ENCODE data around the gene HNRNPUL2.

DNA sequence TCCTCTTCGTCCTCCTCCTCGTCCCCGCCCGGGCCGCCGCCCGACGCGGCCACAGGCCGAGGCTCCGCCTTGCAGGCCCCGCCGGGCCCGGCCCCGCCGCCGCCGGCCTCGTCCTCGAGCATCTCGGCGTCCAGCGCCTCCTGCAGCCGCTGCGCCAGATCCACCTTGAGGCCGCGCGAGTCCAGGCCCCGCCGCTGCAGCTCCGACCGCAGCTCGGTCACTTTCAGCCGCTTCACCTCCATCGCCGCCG, 417 bp downstream of the HNRNPUL2 start:
- TF ChIP-seq CTCF (IDR thresholded peaks at IDR 0.05; ENCODE audit: extremely low read depth in 1 of 2, insufficient read depth in 1 of 2, low read depth in 1 of 2, low read length in 2 of 2): no peak
- TF ChIP-seq POLR2A (IDR thresholded peaks at IDR 0.05; ENCODE audit: low read depth, low read length): no peak
- TF ChIP-seq EZH2 (IDR thresholded peaks at IDR 0.05; ENCODE audit: borderline replicate concordance, low read depth, low read length, severe bottlenecking): no peak
- no peak for TF ChIP-seq POLR2AphosphoS5 (IDR thresholded peaks at IDR 0.05; ENCODE audit: insufficient read depth, low read depth, low read length)
